K562 (cell line): ENCODE data around the gene ZNF407. TPM values are rescaled to one million over a fixed set of nuclear protein-coding genes. Genes with fewer than 3 reads are reported as not detected.

Experiments used
- ATAC-seq: fragments of 200-7000 bp; cut with Tn5 transposase; 3 replicates; pipeline ENCODE4 v1.9.1; 2020; ENCODE audit warnings: moderate library complexity
- BruUV-seq: library from RNA; stranded (reverse); fragments of 400-500 nt; replicated peaks from 2 replicates; lab custom pipeline; 2021; lab: Mats Ljungman, UMichigan
- CTCF ChIA-PET: fragments of 300-600 bp; formaldehyde crosslinking; extraction: SDS; loops from one replicate; lab custom pipeline; 2021; ENCODE audit warnings: low intra/inter-chr PET ratio; lab: Yijun Ruan, JAX
- POLR2A ChIA-PET: fragments of 300-600, 350-650 bp; sonication (Branson Sonifier 250); formaldehyde crosslinking; extraction: SDS; loops from one replicate; lab custom pipeline; 2021; ENCODE audit warnings: antibody characterized with exemption, inconsistent platforms; lab: Yijun Ruan, JAX
- DNase-seq, 4 experiments: peaks; one replicate each; pipeline versions ENCODE4 v3.0.0 to v3.0.0-alpha.2; 2011 to 2018; ENCODE audit warnings: low spot score in 3 of 4, mixed read lengths in 3 of 4; ENCODE audit errors: extremely low read depth in 1 of 4
- FAIRE-seq: peaks from 2 replicates; lab custom pipeline; 2011; peaks lifted over from hg19 to GRCh38; lab: Jason Lieb, UNC
- H2AFZ ChIP-seq: 2 replicates; pipeline ENCODE4 v1.6.0; 2011; ENCODE audit warnings: low read depth, low read length, control low read depth, inconsistent platforms
- H3K27ac ChIP-seq: fragments of 200-600 bp; 3 replicates; pipeline ENCODE4 v1.8.0; 2011; ENCODE audit warnings: low read depth, mild to moderate bottlenecking, control low read depth, inconsistent platforms, low read length, moderate library complexity, mixed read lengths; ENCODE audit errors: extremely low read depth
- H3K27me3 ChIP-seq, 2 experiments: fragments of 300-600 bp in 1 of 2; 2 replicates in 1 of 2; 3 replicates in 1 of 2; pipeline versions ENCODE4 v1.6.0 to v1.8.0; 2011; ENCODE audit warnings: inconsistent platforms in 2 of 2, low read length in 2 of 2, mild to moderate bottlenecking in 1 of 2, mixed read lengths in 1 of 2, moderate library complexity in 1 of 2; ENCODE audit not compliant: control insufficient read depth in 2 of 2, insufficient read depth in 2 of 2
- H3K36me3 ChIP-seq: fragments of 300-600 bp; 3 replicates; pipeline ENCODE4 v1.8.0; 2011; ENCODE audit warnings: mild to moderate bottlenecking, low read length, inconsistent platforms; ENCODE audit not compliant: control insufficient read depth, insufficient read depth
- H3K4me1 ChIP-seq, 2 experiments: fragments of 200-600 bp in 1 of 2; replicated peaks in 1 of 2; 2 replicates in 1 of 2; 3 replicates in 1 of 2; pipeline versions ENCODE4 v1.5.1 to v1.8.0; 2011; ENCODE audit warnings: inconsistent platforms in 2 of 2, low read length in 2 of 2, mild to moderate bottlenecking in 1 of 2, mixed read lengths in 1 of 2, moderate library complexity in 1 of 2; ENCODE audit not compliant: control insufficient read depth in 2 of 2, insufficient read depth in 2 of 2
- H3K4me2 ChIP-seq: 2 replicates; pipeline ENCODE4 v1.6.1; 2011; ENCODE audit warnings: low read length, control low read depth, inconsistent platforms, mixed read lengths; ENCODE audit not compliant: insufficient read depth
- H3K4me3 ChIP-seq: fragments of 200-600 bp; sonication (generic), shearing (Covaris generic); 2 replicates; pipeline ENCODE4 v1.5.1; 2016; ENCODE audit warnings: control low read depth, inconsistent platforms
- H3K79me2 ChIP-seq: fragments of 200-600 bp; 3 replicates; pipeline ENCODE4 v1.8.0; 2011; ENCODE audit warnings: low read length, inconsistent platforms; ENCODE audit not compliant: control insufficient read depth, insufficient read depth
- H3K9ac ChIP-seq, 2 experiments: 2 replicates each; pipeline versions ENCODE4 v1.6.0 to v1.6.1; 2011; ENCODE audit warnings: low read depth in 2 of 2, low read length in 2 of 2, control low read depth in 1 of 2, inconsistent platforms in 1 of 2, mild to moderate bottlenecking in 1 of 2, mixed read lengths in 1 of 2; ENCODE audit not compliant: insufficient read depth in 1 of 2
- H3K9me1 ChIP-seq: one replicate; pipeline ENCODE4 v1.6.0; 2011; ENCODE audit warnings: inconsistent platforms, mild to moderate bottlenecking, low read length, moderate library complexity; ENCODE audit not compliant: control insufficient read depth, insufficient read depth
- H3K9me3 ChIP-seq: replicated peaks from 2 replicates; pipeline ENCODE4 v1.5.1; 2011; ENCODE audit warnings: low read depth, low read length, inconsistent platforms; ENCODE audit not compliant: control insufficient read depth, insufficient read depth
- H4K20me1 ChIP-seq: replicated peaks from 2 replicates; pipeline ENCODE4 v1.6.1; 2011; ENCODE audit warnings: low read length, inconsistent platforms, mixed read lengths; ENCODE audit not compliant: control insufficient read depth, insufficient read depth
- BDP1 ChIP-seq: IDR thresholded peaks from 3 replicates; pipeline ENCODE4 v1.6.1; 2011; ENCODE audit not compliant: insufficient read length, insufficient read depth
- BRF2 ChIP-seq: IDR thresholded peaks from 3 replicates; pipeline ENCODE4 v1.6.1; 2011; ENCODE audit warnings: borderline replicate concordance, mild to moderate bottlenecking; ENCODE audit not compliant: insufficient read length, insufficient read depth
- EGR1 ChIP-seq: fragments of 450-650 bp; conservative IDR thresholded peaks from 2 replicates; pipeline ENCODE4 v1.6.1; 2017; ENCODE audit warnings: mild to moderate bottlenecking
- GATAD2B ChIP-seq: fragments of 450-650 bp; IDR thresholded peaks from 2 replicates; pipeline ENCODE4 v1.6.1; 2017; ENCODE audit warnings: mild to moderate bottlenecking, borderline replicate concordance
- PTBP1 ChIP-seq: fragments of 200-400 bp; formaldehyde crosslinking; IDR thresholded peaks from 2 replicates; pipeline ENCODE4 v1.6.1; 2017; ENCODE audit warnings: low read depth, low read length
- USF2 ChIP-seq: sonication (generic); formaldehyde crosslinking; IDR thresholded peaks from 2 replicates; pipeline ENCODE4 v1.5.0; 2020; ENCODE audit warnings: missing genetic modification reagents
- ZBTB2 ChIP-seq: fragments of 450-650 bp; IDR thresholded peaks from 2 replicates; pipeline ENCODE4 v1.6.1; 2016; ENCODE audit warnings: antibody characterized with exemption
- ZNF263 ChIP-seq: sonication (generic); formaldehyde crosslinking; IDR thresholded peaks from 2 replicates; pipeline ENCODE4 v1.8.0; 2022; ENCODE audit warnings: mild to moderate bottlenecking, missing genetic modification reagents, borderline replicate concordance
- ZNF507 ChIP-seq: conservative IDR thresholded peaks from 2 replicates; pipeline ENCODE4 v1.6.1; 2017; ENCODE audit warnings: missing genetic modification characterization, missing compliant biosample characterization
- WGBS: fragments of 100-300 bp; shearing (Covaris generic); methylation state at CpG from one replicate; pipeline ENCODE4 v1.1.6; 2016; ENCODE audit warnings: low coverage, mixed read lengths; ENCODE audit not compliant: insufficient coverage; ENCODE audit errors: missing lambda C conversion rate; 5-methylcytosine and 5-hydroxymethylcytosine counted together
- in situ Hi-C: fragments of 300-500 bp; cut with MboI; formaldehyde crosslinking; loops from 4 replicates; pipeline ENCODE4 v1.15.0; 2018; ENCODE audit warnings: inconsistent platforms, mixed read lengths
- intact Hi-C: fragments of 100-400 bp; cut with micrococcal nuclease; formaldehyde crosslinking; loops from 2 replicates; pipeline ENCODE4 v1.14.2; 2022
- polyA plus RNA-seq, 8 experiments: library from polyadenylated mRNA; depleted of rRNA in 4 of 8; stranded (reverse) in 5 of 8; unstranded in 3 of 8; fragments of >200 nt; fragmentation: Nextera tagmentation in 2 of 8; fragmentation: Illumina TruSeq in 1 of 8; extraction: Ambion mirVana in 2 of 8; extraction: Trizol in 1 of 8; gene quantifications; 2 replicates each; pipeline versions ENCODE4 v1.2.1 to v1.2.3, GENCODE V29; 2011 to 2014; ENCODE audit warnings: inconsistent platforms in 1 of 8, missing spikeins in 1 of 8
- total RNA-seq, 7 experiments: library from RNA; depleted of rRNA in 6 of 7; stranded (reverse); fragments of >200 nt in 6 of 7; fragmentation: Illumina TruSeq in 2 of 7; extraction: Trizol in 2 of 7; gene quantifications; 2 replicates each; pipeline versions ENCODE4 v1.2.1 to v1.2.3, GENCODE V29; 2011 to 2021; ENCODE audit warnings: low replicate concordance in 1 of 7

The ZNF407 gene
- total and polyA plus RNA-seq, 9 of the 15 experiments (the other 6 are each of a cell fraction or from before 2014, with no cell fraction given): 0.21 to 5.4 (median 2.3) TPM

DNA sequence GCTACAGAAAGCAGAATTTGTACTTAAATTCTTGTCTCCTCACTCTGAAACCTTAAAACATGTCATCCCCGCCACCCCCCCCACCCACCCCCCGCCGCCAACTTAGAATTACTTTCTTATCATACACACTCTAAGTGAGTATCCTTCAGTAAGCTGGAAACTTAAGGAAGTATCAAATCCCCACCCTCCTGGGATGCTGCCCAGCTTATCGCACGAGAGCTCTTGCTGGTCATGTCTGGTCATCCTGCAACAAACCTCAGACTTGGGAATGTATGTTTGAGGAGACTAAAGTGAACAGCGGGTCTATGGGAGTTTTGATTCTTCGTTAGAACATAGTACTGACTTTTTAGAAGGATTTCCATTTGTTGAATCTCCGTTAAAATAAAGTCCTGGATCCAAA is 408.0 kb downstream of the ZNF407 start:
- Histone ChIP-seq H3K4me1 (no peaks in the 10 kb centered on the region), H3K4me2 (no peak overlapping the region), H4K20me1 (no peaks in the 10 kb centered on the region), H3K27ac (no peak overlapping the region), H3K27me3 (no peaks in the 10 kb centered on the region), H3K36me3 (no peaks in the 10 kb centered on the region), H3K9ac (no peak overlapping the region), H3K9me3 (no peaks in the 10 kb centered on the region), H3K9me1 (no peaks in the 10 kb centered on the region), H3K4me3 (no peak overlapping the region), H2AFZ (no peak overlapping the region), H3K79me2 (no peaks in the 10 kb centered on the region)
- intact Hi-C loops: no loop called here
- 5% methylated on average over 5 of the region's 8 CpGs for WGBS
- no TSS peak for BruUV-seq
- DNase-seq (no peak), ATAC-seq (no peak), FAIRE-seq (no peak)
- in situ Hi-C loops: no loop called here
- ChIA-PET CTCF (no interaction called here), POLR2A (interaction anchor here (1.2 kb wide), 1 partner anchor 9 kb away, joined by 4 read pairs; no protein-coding TSS in a partner anchor)
- TF ChIP-seq ZNF507 (tag): no peak
- no peak for TF ChIP-seq PTBP1
- TF ChIP-seq BDP1: no peak
- no peak for TF ChIP-seq ZBTB2
- TF ChIP-seq ZNF263 (CRISPR knock-in tag): no peak
- TF ChIP-seq USF2 (CRISPR knock-in tag): no peak
- TF ChIP-seq BRF2: no peak
- TF ChIP-seq EGR1: no peak
- TF ChIP-seq GATAD2B: no peak
